GM12865 (cell line): ENCODE measurements around the gene RBFOX1.

Experiments used
- DNase-seq: peaks from one replicate; pipeline ENCODE4 v3.0.0; 2010; ENCODE audit warnings: low read depth
- H3K4me3 ChIP-seq: 2 replicates; pipeline ENCODE4 v1.5.1; 2011; ENCODE audit warnings: mild to moderate bottlenecking, low read depth, low read length, control low read depth
- CTCF ChIP-seq: IDR thresholded peaks from 2 replicates; pipeline ENCODE4 v1.5.1; 2011; ENCODE audit warnings: low read length, control low read depth, low read depth, inconsistent platforms; ENCODE audit not compliant: insufficient read depth; ENCODE audit errors: missing control alignments

The RBFOX1 gene

DNA sequence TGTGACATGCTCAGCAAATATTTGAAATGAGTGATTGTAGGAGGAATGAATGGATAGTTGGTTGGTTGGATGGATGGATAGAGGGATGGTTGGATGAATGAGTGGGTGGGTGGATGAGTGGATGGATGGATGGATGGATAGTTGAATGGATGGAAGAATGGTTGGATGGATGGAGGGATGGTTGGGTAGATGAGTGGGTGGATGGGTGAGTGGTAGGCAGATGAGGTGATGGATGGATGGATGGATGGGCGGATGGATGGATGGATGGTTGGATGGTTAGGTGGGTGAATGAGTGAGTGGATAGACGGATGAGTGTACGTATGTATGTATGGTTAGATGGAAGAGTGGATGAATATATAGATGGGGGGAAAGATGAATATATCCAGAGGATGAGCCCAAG lies 137.7 kb downstream of the RBFOX1 start:
- H3K4me3 ChIP-seq, result no peak overlapping the region
- no peak for DNase-seq
- no peak for TF ChIP-seq CTCF

GRCh38 chr16:7471268-7471667 lies 138.6 kb downstream of the RBFOX1 start:
- no peak for TF ChIP-seq CTCF
- DNase-seq, result no peak
- no peak overlapping the region for H3K4me3 ChIP-seq

GRCh38 chr16:7482032-7482431 lies 149.4 kb downstream of the RBFOX1 start:
- no peak for DNase-seq
- TF ChIP-seq CTCF, result no peak
- no peak overlapping the region for H3K4me3 ChIP-seq

- no peak overlapping the region for H3K4me3 ChIP-seq
- DNase-seq, result no peak
- no peak for TF ChIP-seq CTCF
Measured at GRCh38 chr16:7482596-7483290, 150.1 kb downstream of the RBFOX1 start.

GRCh38 chr16:7487574-7488323 lies 155.1 kb downstream of the RBFOX1 start:
- DNase-seq, result no peak

GRCh38 chr16:7492122-7492521 lies 159.5 kb downstream of the RBFOX1 start:
- no peak overlapping the region for H3K4me3 ChIP-seq
- no peak for DNase-seq
- TF ChIP-seq CTCF, result no peak

More at GRCh38 chr16:7487574-7488323, 155.1 kb downstream of the RBFOX1 start:
- no peak for TF ChIP-seq CTCF
- no peak overlapping the region for H3K4me3 ChIP-seq

DNA sequence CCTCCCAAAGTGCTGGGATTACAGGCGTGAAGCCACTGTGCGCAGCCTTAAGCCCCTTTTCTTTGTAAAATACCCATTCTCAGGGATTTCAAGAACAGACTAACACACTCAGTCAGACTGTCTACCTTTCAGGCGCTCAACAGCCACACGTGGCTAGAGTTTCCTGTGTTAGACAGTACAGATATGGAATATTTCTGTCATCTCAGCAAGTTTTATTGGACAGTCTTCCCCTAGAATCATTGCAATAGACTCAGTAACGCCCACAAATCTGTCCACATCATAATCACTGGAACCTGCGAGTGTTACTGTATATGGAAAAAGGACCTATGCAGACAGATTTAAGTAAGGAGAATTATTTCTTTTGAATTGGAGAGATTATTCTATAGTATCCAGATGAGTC lies 160.5 kb downstream of the RBFOX1 start:
- no peak for DNase-seq
- no peak for TF ChIP-seq CTCF
- H3K4me3 ChIP-seq, result no peak overlapping the region
